ENCODE data around the gene FRMD5.

DNA sequence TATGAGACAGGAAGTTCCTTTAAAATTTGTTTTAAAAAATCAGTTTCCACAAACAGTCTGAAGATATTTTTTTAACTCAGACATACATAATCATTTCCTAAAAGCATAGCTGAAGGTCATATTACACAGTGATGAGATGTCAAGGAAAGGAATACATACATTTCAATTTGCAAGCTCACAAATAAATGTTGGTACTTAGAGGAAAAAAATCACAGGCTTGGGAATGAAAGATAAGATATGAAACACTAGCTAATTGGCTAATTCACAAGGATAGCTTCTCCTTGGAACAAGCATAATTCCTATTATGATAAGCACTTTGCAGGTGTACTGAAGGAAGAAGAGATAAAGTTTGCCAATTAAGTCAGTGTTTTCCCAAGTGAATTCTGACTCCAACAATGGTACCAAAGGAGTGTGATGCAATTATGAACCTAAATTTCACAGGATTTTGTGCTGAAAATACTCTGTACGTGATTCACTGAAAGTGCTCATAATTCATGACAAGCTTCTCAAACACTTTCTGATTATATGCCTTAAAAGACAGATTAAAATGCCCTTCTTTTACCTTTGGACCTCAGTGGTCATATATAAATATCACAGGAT is 112.4 kb downstream of the FRMD5 start:
- TF ChIP-seq, protein P1, sequence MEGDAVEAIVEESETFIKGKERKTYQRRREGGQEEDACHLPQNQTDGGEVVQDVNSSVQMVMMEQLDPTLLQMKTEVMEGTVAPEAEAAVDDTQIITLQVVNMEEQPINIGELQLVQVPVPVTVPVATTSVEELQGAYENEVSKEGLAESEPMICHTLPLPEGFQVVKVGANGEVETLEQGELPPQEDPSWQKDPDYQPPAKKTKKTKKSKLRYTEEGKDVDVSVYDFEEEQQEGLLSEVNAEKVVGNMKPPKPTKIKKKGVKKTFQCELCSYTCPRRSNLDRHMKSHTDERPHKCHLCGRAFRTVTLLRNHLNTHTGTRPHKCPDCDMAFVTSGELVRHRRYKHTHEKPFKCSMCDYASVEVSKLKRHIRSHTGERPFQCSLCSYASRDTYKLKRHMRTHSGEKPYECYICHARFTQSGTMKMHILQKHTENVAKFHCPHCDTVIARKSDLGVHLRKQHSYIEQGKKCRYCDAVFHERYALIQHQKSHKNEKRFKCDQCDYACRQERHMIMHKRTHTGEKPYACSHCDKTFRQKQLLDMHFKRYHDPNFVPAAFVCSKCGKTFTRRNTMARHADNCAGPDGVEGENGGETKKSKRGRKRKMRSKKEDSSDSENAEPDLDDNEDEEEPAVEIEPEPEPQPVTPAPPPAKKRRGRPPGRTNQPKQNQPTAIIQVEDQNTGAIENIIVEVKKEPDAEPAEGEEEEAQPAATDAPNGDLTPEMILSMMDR (conservative IDR thresholded peaks at IDR 0.05): no peak
- TF ChIP-seq EZH2 (IDR thresholded peaks at IDR 0.05; ENCODE audit: low read depth): no peak
